ENCODE measurements around the gene UTP14A.
"Not testable (repeated sequence)": the region's sequence is repeated elsewhere in the genome, so short reads cannot be mapped to it uniquely, and the experiment has no call there.

Gene UTP14A

GRCh38 chrX:129905787-129906580 is at the start of gene UTP14A:
Gene UTP14A, plus strand, starts transcription at chrX:129906164. Its CDS starts 47 bp downstream, at chrX:129906211.
- DNase-seq = peak; percentile 92

- not testable (repeated sequence) for DNase-seq
Measured at GRCh38 chrX:129859134-129859533, 46.8 kb upstream of the UTP14A start.

GRCh38 chrX:129866321-129866720 is 39.6 kb upstream of the UTP14A start:
- not testable (repeated sequence) for DNase-seq

- DNase-seq = no peak
Measured at GRCh38 chrX:129872524-129872923, 33.4 kb upstream of the UTP14A start.

- no peak for DNase-seq
Measured at GRCh38 chrX:129875669-129876068, 30.3 kb upstream of the UTP14A start.

- no peak for DNase-seq
Measured at GRCh38 chrX:129876771-129877305, 29.1 kb upstream of the UTP14A start.

- no peak for DNase-seq
Measured at GRCh38 chrX:129877401-129877800, 28.6 kb upstream of the UTP14A start.

GRCh38 chrX:129900054-129900453 is 5.9 kb upstream of the UTP14A start:
- no peak for DNase-seq

GRCh38 chrX:129908636-129909035 is 2.7 kb downstream of the UTP14A start:
- DNase-seq = no peak

- peak; percentile 56 for DNase-seq
Measured at GRCh38 chrX:129925305-129926092, 19.5 kb downstream of the UTP14A start.

GRCh38 chrX:129930941-129931410 is 25.0 kb downstream of the UTP14A start:
- no peak for DNase-seq

GRCh38 chrX:129931411-129932015 is 25.5 kb downstream of the UTP14A start:
- peak; percentile 70 for DNase-seq

- DNase-seq = peak; percentile 79
Measured at GRCh38 chrX:129932016-129932820, 26.3 kb downstream of the UTP14A start.

GRCh38 chrX:129932821-129933321 is 26.9 kb downstream of the UTP14A start:
- no peak for DNase-seq

- DNase-seq = no peak
Measured at GRCh38 chrX:129933700-129934099, 27.7 kb downstream of the UTP14A start.

GRCh38 chrX:129934461-129934860 is 28.5 kb downstream of the UTP14A start:
- no peak for DNase-seq

GRCh38 chrX:129934952-129935351 is 29.0 kb downstream of the UTP14A start:
- no peak for DNase-seq

GRCh38 chrX:129938081-129938480 is 32.1 kb downstream of the UTP14A start:
- no peak for DNase-seq

GRCh38 chrX:129939986-129940385 is 34.0 kb downstream of the UTP14A start:
- no peak for DNase-seq

- DNase-seq = no peak
Measured at GRCh38 chrX:129940721-129941120, 34.8 kb downstream of the UTP14A start.

GRCh38 chrX:129945131-129945530 is 39.2 kb downstream of the UTP14A start:
- DNase-seq = no peak

GRCh38 chrX:129953334-129953648 is 47.3 kb downstream of the UTP14A start:
- no peak for DNase-seq

Data from NCI-H1694 (cell line).